Glutamatergic neuron (in vitro differentiated cells): ENCODE results near the gene TEX30. TPM values are rescaled to one million over a fixed set of nuclear protein-coding genes. Genes with fewer than 3 reads are reported as not detected.

ENCODE experiments used
- DNase-seq: peaks from one replicate; pipeline ENCODE4 v3.0.0; 2022
- H3K27ac Mint-ChIP-seq: one replicate; pipeline ENCODE4 v1.8.0; 2020; ENCODE audit warnings: mild to moderate bottlenecking, mixed read lengths, inconsistent platforms; ENCODE audit not compliant: unreplicated experiment
- H3K27me3 Mint-ChIP-seq: one replicate; pipeline ENCODE4 v1.8.0; 2020; ENCODE audit warnings: mild to moderate bottlenecking, moderate library complexity, mixed read lengths, inconsistent platforms; ENCODE audit not compliant: unreplicated experiment
- H3K36me3 Mint-ChIP-seq: one replicate; pipeline ENCODE4 v1.8.0; 2020; ENCODE audit warnings: mild to moderate bottlenecking, mixed read lengths, inconsistent platforms; ENCODE audit not compliant: unreplicated experiment
- H3K4me1 Mint-ChIP-seq: one replicate; pipeline ENCODE4 v1.8.0; 2020; ENCODE audit warnings: mild to moderate bottlenecking, low read depth, mixed read lengths, inconsistent platforms; ENCODE audit not compliant: unreplicated experiment
- H3K4me3 Mint-ChIP-seq: one replicate; pipeline ENCODE4 v1.8.0; 2020; ENCODE audit warnings: mild to moderate bottlenecking, mixed read lengths, inconsistent platforms; ENCODE audit not compliant: unreplicated experiment
- H3K9me3 Mint-ChIP-seq: one replicate; pipeline ENCODE4 v1.8.0; 2020; ENCODE audit warnings: mild to moderate bottlenecking, moderate library complexity, mixed read lengths, inconsistent platforms; ENCODE audit not compliant: unreplicated experiment
- total RNA-seq: library from RNA; stranded (reverse); fragmentation: NEBNext Ultra II Directional; extraction: Animal tissue kit (Norgen Biotek cat#: 25700); gene quantifications from one replicate; pipeline ENCODE4 v1.2.1, GENCODE V29; 2021; ENCODE audit not compliant: unreplicated experiment
- TF ChIP-seq, protein P1 (sequence below): fragments of 200-600 bp; sonication (generic); IDR thresholded peaks from one replicate; pipeline ENCODE4 v1.5.0; 2021; ENCODE audit not compliant: partially characterized antibody, unreplicated experiment

The TEX30 gene
- total RNA-seq, 1 donor from 2014 or later: 6.9 TPM

DNA sequence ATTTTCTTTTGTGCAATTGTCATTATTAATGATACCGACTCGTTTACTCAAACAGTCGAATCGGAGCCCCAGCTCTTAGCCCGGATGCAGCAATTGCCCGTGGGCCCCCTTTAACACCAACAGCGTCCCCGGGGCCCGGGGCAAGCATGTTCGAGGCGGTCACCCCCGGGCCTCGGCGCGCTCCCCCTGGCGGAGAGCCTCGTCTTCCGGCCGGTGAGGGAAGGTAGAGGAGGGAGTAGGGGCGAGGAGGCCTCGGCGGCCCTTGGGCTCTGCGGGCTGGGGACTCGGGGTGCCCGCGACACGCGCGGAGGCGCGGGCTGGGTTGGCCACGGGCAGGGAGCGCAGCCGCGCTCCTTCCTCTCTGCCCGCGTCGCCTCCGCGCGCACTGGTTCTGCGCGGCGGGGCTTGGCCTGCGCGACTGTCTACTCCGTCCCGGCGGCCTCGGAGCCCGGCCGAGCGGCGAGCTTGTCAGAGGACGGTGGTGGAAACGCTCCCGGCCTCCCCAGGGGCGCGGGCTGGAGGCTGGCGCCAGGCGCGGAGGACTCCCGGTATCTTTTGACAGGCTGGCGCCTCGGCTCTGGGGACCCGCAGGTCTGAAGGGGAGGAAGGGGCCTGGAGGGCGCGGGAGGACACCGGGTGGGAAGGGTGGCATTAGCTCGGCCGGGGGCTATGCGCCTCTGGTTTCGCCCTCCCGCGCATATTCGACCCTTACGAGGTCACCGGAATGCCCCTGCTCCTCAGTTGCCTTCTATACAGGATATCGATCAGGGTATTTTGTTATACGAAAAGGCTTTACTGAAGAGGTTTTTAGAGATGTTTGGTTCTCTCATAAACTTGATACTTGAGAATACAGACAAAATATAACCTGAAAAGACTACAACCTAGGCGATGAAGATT lies 26.8 kb upstream of the TEX30 start:
- Mint-ChIP-seq H3K27ac (no peak overlapping the region), H3K27me3 (peaks cover 3% of the 10 kb centered on the region), H3K4me3 (peak overlapping the region; percentile 87), H3K9me3 (peaks cover 8% of the 10 kb centered on the region), H3K36me3 (peaks cover under 1% of the 10 kb centered on the region), H3K4me1 (peaks cover 13% of the 10 kb centered on the region)
- TF ChIP-seq, protein P1, sequence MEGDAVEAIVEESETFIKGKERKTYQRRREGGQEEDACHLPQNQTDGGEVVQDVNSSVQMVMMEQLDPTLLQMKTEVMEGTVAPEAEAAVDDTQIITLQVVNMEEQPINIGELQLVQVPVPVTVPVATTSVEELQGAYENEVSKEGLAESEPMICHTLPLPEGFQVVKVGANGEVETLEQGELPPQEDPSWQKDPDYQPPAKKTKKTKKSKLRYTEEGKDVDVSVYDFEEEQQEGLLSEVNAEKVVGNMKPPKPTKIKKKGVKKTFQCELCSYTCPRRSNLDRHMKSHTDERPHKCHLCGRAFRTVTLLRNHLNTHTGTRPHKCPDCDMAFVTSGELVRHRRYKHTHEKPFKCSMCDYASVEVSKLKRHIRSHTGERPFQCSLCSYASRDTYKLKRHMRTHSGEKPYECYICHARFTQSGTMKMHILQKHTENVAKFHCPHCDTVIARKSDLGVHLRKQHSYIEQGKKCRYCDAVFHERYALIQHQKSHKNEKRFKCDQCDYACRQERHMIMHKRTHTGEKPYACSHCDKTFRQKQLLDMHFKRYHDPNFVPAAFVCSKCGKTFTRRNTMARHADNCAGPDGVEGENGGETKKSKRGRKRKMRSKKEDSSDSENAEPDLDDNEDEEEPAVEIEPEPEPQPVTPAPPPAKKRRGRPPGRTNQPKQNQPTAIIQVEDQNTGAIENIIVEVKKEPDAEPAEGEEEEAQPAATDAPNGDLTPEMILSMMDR: peak; percentile 84
- DNase-seq: peak; percentile 94

DNA sequence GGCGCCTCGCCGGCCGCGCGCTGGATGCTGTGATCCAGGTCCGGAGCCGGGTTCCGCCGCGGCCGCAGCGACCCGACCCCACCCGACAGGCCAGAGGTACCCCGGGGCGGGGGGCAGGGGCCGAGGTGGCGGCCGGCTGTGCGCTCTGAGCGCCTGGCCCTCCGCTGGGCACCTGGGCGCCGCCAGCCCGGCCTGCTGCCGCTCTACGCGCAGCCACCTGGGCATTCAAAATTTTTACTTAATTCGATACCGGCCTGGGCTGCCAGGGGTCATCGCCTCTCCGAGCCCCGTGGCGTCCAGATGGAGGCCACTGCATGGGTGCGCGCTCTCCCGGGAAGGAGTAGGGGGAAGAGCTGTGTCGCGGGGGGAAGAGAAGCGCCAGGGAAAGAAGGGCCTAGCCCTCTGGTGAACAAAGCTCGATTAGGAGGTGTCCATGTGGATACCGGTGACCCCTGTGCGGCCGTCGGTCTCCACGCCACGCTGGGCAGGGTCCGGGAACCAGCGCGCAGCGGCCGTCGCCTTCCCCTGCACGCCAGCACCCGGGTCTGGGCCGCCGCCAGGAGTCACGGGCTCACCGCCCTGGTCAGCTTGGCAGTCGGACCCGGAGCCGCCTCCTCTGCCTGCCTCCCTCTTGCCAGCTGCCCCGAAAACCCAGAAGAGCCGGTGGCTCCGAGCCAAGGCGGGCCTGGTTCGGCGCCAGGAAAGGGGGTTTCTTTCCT lies 26.0 kb upstream of the TEX30 start:
- TF ChIP-seq, protein P1: no peak
- peak; percentile 64 for DNase-seq
- Mint-ChIP-seq H3K4me1 (peaks cover 13% of the 10 kb centered on the region), H3K27me3 (peaks cover 3% of the 10 kb centered on the region), H3K27ac (peak overlapping the region; percentile 52), H3K36me3 (no peaks in the 10 kb centered on the region), H3K9me3 (peaks cover 7% of the 10 kb centered on the region), H3K4me3 (peak overlapping the region; percentile 95)

DNA sequence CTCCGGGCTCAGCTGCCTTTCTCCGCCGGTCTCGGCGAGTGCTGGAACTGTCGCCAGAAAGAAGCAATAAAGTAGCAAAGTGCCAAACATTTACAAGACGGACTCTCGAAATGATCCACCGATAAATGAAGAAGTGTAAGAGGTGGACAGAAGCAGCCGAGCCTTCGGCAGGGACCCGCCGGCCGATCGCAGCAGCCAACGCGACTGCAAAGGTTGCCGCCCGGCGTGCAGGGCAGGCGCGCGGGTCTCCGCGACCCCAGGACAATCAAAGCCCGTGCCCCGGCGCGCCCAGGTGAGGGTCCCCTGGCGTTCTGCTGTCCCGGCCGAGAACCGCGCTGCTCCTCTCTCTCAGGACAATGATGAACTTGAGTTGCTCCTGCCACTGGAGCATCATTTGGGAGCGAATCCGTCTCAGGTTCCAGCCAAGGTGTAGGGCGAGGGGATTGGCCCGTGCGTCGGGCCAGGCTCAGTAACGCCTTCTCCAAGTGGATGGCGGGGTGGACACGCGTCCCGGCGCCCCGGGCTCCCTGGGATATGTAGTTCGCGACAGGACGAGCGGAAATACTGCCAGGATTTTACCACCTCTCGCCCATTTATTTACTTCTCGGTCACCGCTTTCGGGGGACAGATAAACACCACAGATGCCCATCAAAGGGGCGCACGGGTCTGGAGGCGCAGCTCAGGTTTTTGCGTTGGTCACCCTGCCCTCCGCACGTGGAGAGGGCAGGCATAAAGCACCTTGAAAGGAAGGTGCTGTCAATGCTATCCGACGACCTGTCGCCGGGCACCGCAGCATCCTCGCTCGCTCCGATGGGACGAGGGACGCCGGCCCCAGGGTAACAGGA lies 25.2 kb upstream of the TEX30 start, which contains the start of the genes BIVM and POGLUT2:
TSS of gene BIVM (plus strand) at position 539 of the 845 bp plus-strand sequence. CDS start 8,149 bp downstream, outside the sequence.
TSS of gene POGLUT2 (minus strand) at position 396 of the 845 bp plus-strand sequence. CDS start at position 90, 306 bp downstream.
- peaks cover 3% of the 10 kb centered on the region for H3K27me3 Mint-ChIP-seq
- no peaks in the 10 kb centered on the region for H3K36me3 Mint-ChIP-seq
- peak within 1 kb of the TSS; percentile 95 for H3K4me3 Mint-ChIP-seq
- H3K9me3 Mint-ChIP-seq: peaks cover 5% of the 10 kb centered on the region
- DNase-seq: peak; percentile 92
- H3K4me1 Mint-ChIP-seq: peaks cover 13% of the 10 kb centered on the region
- peak within 1 kb of the TSS; percentile 86 for H3K27ac Mint-ChIP-seq
- TF ChIP-seq, protein P1: no peak

DNA sequence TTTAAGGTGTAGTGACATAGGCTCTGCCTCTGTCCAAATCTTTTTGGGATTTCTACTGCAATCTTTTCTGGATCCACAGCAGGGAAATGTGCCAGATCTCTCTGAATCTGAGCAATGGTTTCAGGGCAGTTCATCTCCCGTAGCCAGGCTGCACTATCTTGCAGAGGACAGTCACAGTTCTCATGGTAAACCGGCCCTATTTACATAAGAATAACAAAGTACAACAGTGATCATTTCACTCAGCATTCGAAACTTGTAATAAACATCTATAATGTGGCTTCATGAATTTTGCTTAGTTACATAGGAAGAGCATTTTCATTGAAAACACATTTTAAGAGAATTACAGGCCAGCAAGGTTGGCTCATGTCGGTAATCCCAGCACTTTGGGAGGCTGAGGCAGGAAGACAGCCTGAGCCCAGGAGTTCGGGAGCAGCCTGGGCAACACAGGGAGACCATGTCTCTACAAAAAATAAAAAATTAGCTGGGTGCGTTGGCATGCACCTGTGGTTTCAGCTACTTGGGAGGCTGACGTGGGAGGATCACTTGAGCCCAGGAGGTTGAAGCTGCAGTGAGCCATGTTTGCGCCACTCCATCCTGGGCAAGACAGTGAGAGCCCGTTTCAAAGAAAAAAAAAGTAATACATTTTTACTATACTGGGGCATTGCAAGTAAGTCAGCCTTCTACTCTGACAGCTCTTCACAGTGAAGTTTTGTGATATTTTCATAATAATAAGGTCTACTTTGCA lies 20.2 kb upstream of the TEX30 start:
- Mint-ChIP-seq H3K27me3 (peaks cover under 1% of the 10 kb centered on the region), H3K9me3 (peaks cover under 1% of the 10 kb centered on the region), H3K4me3 (no peak overlapping the region), H3K27ac (no peak overlapping the region), H3K4me1 (no peaks in the 10 kb centered on the region), H3K36me3 (no peaks in the 10 kb centered on the region)
- no peak for DNase-seq
- TF ChIP-seq, protein P1: no peak
